Vagina (tissue), 2 donors: Measurements from ENCODE around the gene LRG1. TPM values are rescaled to one million over a fixed set of nuclear protein-coding genes. Genes with fewer than 3 reads are reported as not detected.
"Not testable (repeated sequence)": the region's sequence is repeated elsewhere in the genome, so short reads cannot be mapped to it uniquely, and the experiment has no call there.

Experiments
- DNase-seq, 2 donors: peaks; one replicate each; pipeline ENCODE4 v3.0.0-alpha.2; 2017; ENCODE audit errors: extremely low spot score in 2 of 2
- H3K27ac ChIP-seq: fragments of 200-600 bp; sonication (generic); one replicate; pipeline ENCODE4 v1.5.1; 2019
- H3K27me3 ChIP-seq: fragments of 200-600 bp; sonication (generic); one replicate; pipeline ENCODE4 v1.5.1; 2019
- H3K36me3 ChIP-seq, 2 donors: fragments of 200-600 bp; sonication (generic); one replicate each; pipeline ENCODE4 v1.5.1; 2017 to 2019
- H3K4me1 ChIP-seq: fragments of 200-600 bp; sonication (generic); one replicate; pipeline ENCODE4 v1.5.1; 2019
- H3K4me3 ChIP-seq, 2 donors: fragments of 200-600 bp; sonication (generic); 1 replicate in 1 of 2; 2 replicates in 1 of 2; pipeline ENCODE4 v1.5.1; 2016 to 2019
- H3K9me3 ChIP-seq: fragments of 200-600 bp; sonication (generic); one replicate; pipeline ENCODE4 v1.5.1; 2019
- CTCF ChIP-seq, 3 experiments: fragments of 450-650 bp in 2 of 3; fragments of 200-600 bp in 1 of 3; sonication (generic) in 1 of 3; IDR thresholded peaks; one replicate each; pipeline ENCODE4 v1.5.1; 2017 to 2019; ENCODE audit warnings: antibody characterized with exemption in 3 of 3, mild to moderate bottlenecking in 2 of 3, moderate library complexity in 2 of 3
- POLR2A ChIP-seq, 2 donors: fragments of 450-650 bp; IDR thresholded peaks; one replicate each; pipeline ENCODE4 v1.6.1; 2017; ENCODE audit warnings: antibody characterized with exemption in 2 of 2, mild to moderate bottlenecking in 2 of 2, moderate library complexity in 2 of 2
- POLR2AphosphoS5 ChIP-seq, 2 donors: sonication (generic); formaldehyde crosslinking; IDR thresholded peaks; one replicate each; pipeline ENCODE4 v1.9.0; 2017; ENCODE audit warnings: antibody characterized with exemption in 2 of 2, mild to moderate bottlenecking in 2 of 2, low read depth in 1 of 2; ENCODE audit not compliant: insufficient read depth in 1 of 2
- intact Hi-C: fragments of 100-400 bp; cut with DNase I; formaldehyde crosslinking; loops from one replicate; pipeline ENCODE4 v1.15.1; 2023
- total RNA-seq: library from RNA; depleted of rRNA; stranded (reverse); fragments of >200 nt; gene quantifications from one replicate; pipeline ENCODE4 v1.2.3, GENCODE V29; 2016

The LRG1 gene
- total RNA-seq, 1 donor from 2014 or later: 6.9 TPM

- Histone ChIP-seq H3K36me3 (no peaks in the 10 kb centered on the region), H3K27me3 (no peaks in the 10 kb centered on the region), H3K4me3 (no peak overlapping the region), H3K9me3 (no peaks in the 10 kb centered on the region), H3K27ac (no peak overlapping the region), H3K4me1 (peaks cover 11% of the 10 kb centered on the region)
- TF ChIP-seq POLR2AphosphoS5 (IDR thresholded peaks at IDR 0.05; ENCODE audit: insufficient read depth in 1 of 2, low read depth in 1 of 2) (no peak), POLR2A (IDR thresholded peaks at IDR 0.05) (no peak), CTCF (IDR thresholded peaks at IDR 0.05) (no peak)
- DNase-seq: no peak
- intact Hi-C loops: no loop called here
Observed at GRCh38 chr19:4533334-4533733, 6.5 kb downstream of the LRG1 start.

DNA sequence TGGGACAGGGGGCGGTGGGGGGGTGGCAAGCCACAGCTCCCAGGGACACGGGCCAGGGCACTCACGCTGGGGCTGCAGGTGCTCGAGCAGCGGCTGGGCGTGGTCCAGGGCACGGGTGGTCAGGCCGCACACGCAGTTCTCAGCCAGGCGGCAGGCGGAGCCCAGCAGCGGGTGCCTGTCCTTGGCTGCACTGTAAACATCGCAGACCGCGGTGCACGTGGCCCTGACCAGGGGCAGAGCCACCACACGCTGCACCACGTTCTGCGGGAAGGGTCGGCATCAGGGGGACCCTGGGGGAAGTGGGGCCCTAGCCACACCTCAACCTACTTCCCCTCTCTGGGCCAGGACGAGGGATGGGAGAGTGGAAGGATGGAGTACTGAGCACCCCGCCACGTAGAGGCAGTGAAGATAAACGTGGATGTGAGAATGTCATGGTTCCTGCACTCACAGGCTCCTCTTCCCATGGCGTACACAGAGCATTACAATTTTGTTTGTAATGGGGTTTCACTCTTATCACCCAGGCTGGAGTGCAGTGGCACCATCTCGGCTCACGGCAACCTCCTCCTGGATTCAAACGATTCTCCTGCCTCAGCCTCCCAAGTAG lies 8.2 kb downstream of the LRG1 start:
- Histone ChIP-seq H3K9me3 (no peaks in the 10 kb centered on the region), H3K27me3 (no peaks in the 10 kb centered on the region), H3K4me1 (peaks cover 11% of the 10 kb centered on the region), H3K4me3 (no peak overlapping the region), H3K27ac (no peak overlapping the region), H3K36me3 (no peaks in the 10 kb centered on the region)
- intact Hi-C loops: no loop called here
- no peak for DNase-seq
- TF ChIP-seq POLR2AphosphoS5 (IDR thresholded peaks at IDR 0.05; ENCODE audit: insufficient read depth in 1 of 2, low read depth in 1 of 2): no peak
- TF ChIP-seq POLR2A (IDR thresholded peaks at IDR 0.05): no peak
- no peak for TF ChIP-seq CTCF (IDR thresholded peaks at IDR 0.05)

DNA sequence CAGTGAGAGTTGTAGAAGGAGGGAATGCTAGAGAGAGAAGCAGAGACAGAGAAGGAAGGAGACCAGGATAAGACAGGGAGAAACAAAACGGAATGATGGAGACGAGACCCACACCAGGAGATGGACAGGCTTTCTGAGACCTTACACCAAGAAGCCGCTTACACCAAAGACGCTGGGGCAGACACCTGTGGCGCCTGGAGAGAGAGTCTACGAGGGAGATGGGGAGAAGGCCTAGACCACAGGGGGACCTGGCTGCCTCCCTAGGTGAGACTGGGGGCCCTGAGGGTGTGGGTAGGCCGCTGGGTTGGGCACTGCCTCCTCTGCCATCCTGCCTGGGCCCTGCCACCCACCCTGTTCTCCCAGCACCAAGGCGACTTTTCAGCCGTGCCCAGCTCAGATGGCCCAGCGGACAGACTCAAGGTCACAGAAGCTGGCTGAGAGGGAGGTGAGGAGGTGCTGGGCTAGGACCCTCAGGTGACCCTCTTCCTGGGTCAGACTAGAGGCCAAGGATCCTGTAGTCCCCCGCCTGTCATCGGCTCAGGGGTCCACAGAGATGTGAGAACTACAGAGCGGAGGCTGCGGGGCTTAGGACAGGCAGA lies 9.8 kb downstream of the LRG1 start:
- Histone ChIP-seq H3K9me3 (no peaks in the 10 kb centered on the region), H3K36me3 (no peaks in the 10 kb centered on the region), H3K4me1 (peaks cover 3% of the 10 kb centered on the region), H3K4me3 (no peak overlapping the region), H3K27me3 (no peaks in the 10 kb centered on the region), H3K27ac (no peak overlapping the region)
- intact Hi-C loops: no loop called here
- no peak for DNase-seq
- TF ChIP-seq POLR2AphosphoS5 (IDR thresholded peaks at IDR 0.05; ENCODE audit: insufficient read depth in 1 of 2, low read depth in 1 of 2) (no peak), POLR2A (IDR thresholded peaks at IDR 0.05) (no peak), CTCF (IDR thresholded peaks at IDR 0.05) (no peak)

- Histone ChIP-seq H3K9me3 (no peaks in the 10 kb centered on the region), H3K27me3 (no peaks in the 10 kb centered on the region), H3K4me1 (no peaks in the 10 kb centered on the region), H3K4me3 (no peak overlapping the region), H3K27ac (no peak overlapping the region), H3K36me3 (no peaks in the 10 kb centered on the region)
- TF ChIP-seq CTCF (IDR thresholded peaks at IDR 0.05) (no peak), POLR2AphosphoS5 (IDR thresholded peaks at IDR 0.05; ENCODE audit: insufficient read depth in 1 of 2, low read depth in 1 of 2) (no peak), POLR2A (IDR thresholded peaks at IDR 0.05) (no peak)
- DNase-seq: no peak
- intact Hi-C loops: no loop called here
Observed at GRCh38 chr19:4528843-4529242, 11.0 kb downstream of the LRG1 start.

DNA sequence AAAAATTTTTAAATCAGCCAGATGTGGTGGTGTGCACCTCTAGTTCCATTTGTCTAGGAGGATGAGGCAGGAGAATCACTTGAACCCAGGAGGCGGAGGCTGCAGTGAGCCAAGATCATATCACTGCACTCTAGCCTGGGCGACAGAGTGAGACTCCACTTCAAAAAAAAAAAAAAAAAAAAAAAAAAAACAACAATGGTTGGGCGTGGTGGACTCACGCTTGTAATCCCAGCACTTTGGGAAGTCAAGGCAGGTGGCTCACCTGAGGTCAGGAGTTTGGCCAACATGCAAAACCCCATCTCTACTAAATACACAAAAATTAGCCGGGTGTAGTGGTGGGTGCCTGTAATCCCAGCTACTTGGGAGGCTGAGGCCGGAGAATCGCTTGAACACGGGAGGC lies 12.5 kb downstream of the LRG1 start:
- DNase-seq, H3K36me3 ChIP-seq, H3K27ac ChIP-seq, H3K9me3 ChIP-seq, intact Hi-C loops, H3K4me1 ChIP-seq, H3K27me3 ChIP-seq, H3K4me3 ChIP-seq: not testable (repeated sequence)
